CD14-positive monocyte (primary cell): ENCODE results near the gene TMEM151B. TPM values are rescaled to one million over a fixed set of nuclear protein-coding genes. Genes with fewer than 3 reads are reported as not detected.
A peak's percentile ranks its signal among the peaks of the same experiment; 100 is the strongest.
"Not testable (repeated sequence)": the region's sequence is repeated elsewhere in the genome, so short reads cannot be mapped to it uniquely, and the experiment has no call there.

Experiments
- DNase-seq, 3 donors: peaks; one replicate each; pipeline ENCODE4 v3.0.0-alpha.2; 2011 to 2022
- H2AFZ ChIP-seq: 2 replicates; pipeline ENCODE4 v1.6.0; 2012; ENCODE audit warnings: mild to moderate bottlenecking, low read depth, low read length, inconsistent platforms; ENCODE audit not compliant: insufficient read depth, poor library complexity, severe bottlenecking
- H3K27ac ChIP-seq, 2 donors: 1 replicate in 1 of 2; 2 replicates in 1 of 2; pipeline ENCODE4 v1.5.1; 2012 to 2013; ENCODE audit warnings: low read length in 2 of 2, control low read depth in 1 of 2, inconsistent platforms in 1 of 2, low read depth in 1 of 2, mild to moderate bottlenecking in 1 of 2
- H3K27me3 ChIP-seq, 2 donors: one replicate each; pipeline versions ENCODE4 v1.6.0 to v1.6.1; 2011 to 2013; ENCODE audit warnings: low read length in 2 of 2; ENCODE audit not compliant: control insufficient read depth in 2 of 2, insufficient read depth in 2 of 2
- H3K36me3 ChIP-seq, 2 donors: replicated peaks in 1 of 2; 1 replicate in 1 of 2; 2 replicates in 1 of 2; pipeline versions ENCODE4 v1.5.1 to v1.6.1; 2012 to 2013; ENCODE audit warnings: low read length in 2 of 2, control low read depth in 1 of 2, inconsistent platforms in 1 of 2, mild to moderate bottlenecking in 1 of 2; ENCODE audit not compliant: insufficient read depth in 2 of 2, control insufficient read depth in 1 of 2
- H3K4me1 ChIP-seq, 2 donors: 1 replicate in 1 of 2; 2 replicates in 1 of 2; pipeline versions ENCODE4 v1.5.1 to v1.6.1; 2012 to 2013; ENCODE audit warnings: low read length in 2 of 2, control low read depth in 1 of 2, inconsistent platforms in 1 of 2, mild to moderate bottlenecking in 1 of 2, moderate library complexity in 1 of 2; ENCODE audit not compliant: insufficient read depth in 2 of 2, control insufficient read depth in 1 of 2
- H3K4me2 ChIP-seq: replicated peaks from 2 replicates; pipeline ENCODE3; 2012; ENCODE audit warnings: low read length, moderate library complexity, mild to moderate bottlenecking; ENCODE audit not compliant: poor library complexity, severe bottlenecking; ENCODE audit errors: extremely low read depth
- H3K4me3 ChIP-seq, 3 experiments: fragments of 200-600 bp in 1 of 3; sonication (generic) in 1 of 3; replicated peaks in 1 of 3; 1 replicate in 2 of 3; 2 replicates in 1 of 3; pipeline ENCODE4 v1.5.1; 2011 to 2013; ENCODE audit warnings: low read length in 3 of 3, mild to moderate bottlenecking in 3 of 3, control low read depth in 2 of 3, low read depth in 2 of 3, inconsistent platforms in 1 of 3, moderate library complexity in 1 of 3
- H3K79me2 ChIP-seq: 2 replicates; pipeline ENCODE4 v1.6.0; 2012; ENCODE audit warnings: mild to moderate bottlenecking, control low read depth, inconsistent platforms, low read length, moderate library complexity; ENCODE audit not compliant: insufficient read depth
- H3K9ac ChIP-seq: 2 replicates; pipeline ENCODE4 v1.6.0; 2017; ENCODE audit warnings: low read length, mild to moderate bottlenecking; ENCODE audit not compliant: insufficient read depth, poor library complexity, severe bottlenecking
- H3K9me3 ChIP-seq, 2 donors: replicated peaks in 1 of 2; 1 replicate in 1 of 2; 2 replicates in 1 of 2; pipeline versions ENCODE4 v1.5.1 to v1.6.1; 2012 to 2013; ENCODE audit warnings: low read length in 2 of 2, control low read depth in 1 of 2; ENCODE audit not compliant: control insufficient read depth in 1 of 2, insufficient read depth in 1 of 2
- H4K20me1 ChIP-seq: 2 replicates; pipeline ENCODE4 v1.6.0; 2012; ENCODE audit warnings: mild to moderate bottlenecking, low read length, control low read depth, moderate library complexity; ENCODE audit not compliant: insufficient read depth
- H3K27ac Mint-ChIP-seq, 7 donors: one replicate each; pipeline ENCODE4 v1.8.0; 2020; ENCODE audit warnings: mild to moderate bottlenecking in 7 of 7, mixed read lengths in 7 of 7, moderate library complexity in 6 of 7, inconsistent platforms in 2 of 7
- H3K27me3 Mint-ChIP-seq, 3 donors: one replicate each; pipeline ENCODE4 v1.8.0; 2021 to 2022; ENCODE audit warnings: low read depth in 3 of 3, mild to moderate bottlenecking in 3 of 3, mixed read lengths in 3 of 3, moderate library complexity in 3 of 3, inconsistent platforms in 1 of 3
- H3K36me3 Mint-ChIP-seq, 2 donors: one replicate each; pipeline ENCODE4 v1.8.0; 2020; ENCODE audit warnings: mixed read lengths in 2 of 2, inconsistent platforms in 1 of 2, mild to moderate bottlenecking in 1 of 2
- H3K4me1 Mint-ChIP-seq: one replicate; pipeline ENCODE4 v1.8.0; 2020; ENCODE audit warnings: mild to moderate bottlenecking, mixed read lengths
- H3K4me3 Mint-ChIP-seq, 2 donors: one replicate each; pipeline ENCODE4 v1.8.0; 2020; ENCODE audit warnings: mild to moderate bottlenecking in 2 of 2, mixed read lengths in 2 of 2, moderate library complexity in 1 of 2
- H3K9me3 Mint-ChIP-seq, 7 donors: one replicate each; pipeline ENCODE4 v1.8.0; 2020 to 2022; ENCODE audit warnings: mixed read lengths in 7 of 7, mild to moderate bottlenecking in 6 of 7, moderate library complexity in 6 of 7, inconsistent platforms in 2 of 7
- CTCF ChIP-seq: fragments of 200-600 bp; IDR thresholded peaks from one replicate; pipeline ENCODE4 v1.8.0; 2022; ENCODE audit warnings: antibody characterized with exemption, mild to moderate bottlenecking
- WGBS: methylation state at CpG from one replicate; pipeline ENCODE4 v1.1.5; 2013; ENCODE audit warnings: missing lambda C conversion rate; ENCODE audit not compliant: insufficient coverage; 5-methylcytosine and 5-hydroxymethylcytosine counted together
- intact Hi-C, 2 donors: fragments of 100-400 bp; cut with micrococcal nuclease; formaldehyde crosslinking; loops; one replicate each; pipeline versions ENCODE4 v1.15.0 to v1.15.1; 2023
- polyA plus RNA-seq, 3 donors: library from polyadenylated mRNA; depleted of rRNA in 1 of 3; unstranded in 2 of 3; stranded (reverse) in 1 of 3; fragments of 300-500 nt in 2 of 3; fragments of >200 nt in 1 of 3; fragmentation: Illumina TruSeq in 2 of 3; gene quantifications; 1 replicate in 2 of 3; 2 replicates in 1 of 3; pipeline ENCODE4 v1.2.3, GENCODE V29; 2012 to 2021

Gene TMEM151B
- polyA plus RNA-seq, 3 donors, result not detected

- WGBS, result 100% methylated on average over 3 of the region's 3 CpGs
- peaks cover 0 to 2% of the 10 kb centered on the region in 2 donors for H3K27me3 ChIP-seq
- H3K4me3 ChIP-seq, result no peak overlapping the region
- H3K4me1 ChIP-seq, result peaks cover 12 to 15% of the 10 kb centered on the region in 2 donors
- H3K4me2 ChIP-seq, result no peak overlapping the region
- peaks cover 25% of the 10 kb centered on the region for H3K4me1 Mint-ChIP-seq
- H3K36me3 Mint-ChIP-seq, result peaks cover 44 to 45% of the 10 kb centered on the region in 2 donors
- H3K79me2 ChIP-seq, result peaks cover 14% of the 10 kb centered on the region
- no peak for TF ChIP-seq CTCF
- peaks cover 37 to 48% of the 10 kb centered on the region in 2 donors for H3K36me3 ChIP-seq
- intact Hi-C loops, result loop anchor here (5.0 kb wide), 1 partner anchor 44 kb away; the partner anchor contains the start of gene NFKBIE (in 2 of the 2)
- H3K9me3 ChIP-seq, result no peaks in the 10 kb centered on the region
- H2AFZ ChIP-seq, result no peak overlapping the region
- peak overlapping the region in 4 of 7 donors; percentile 12 to 88 (median 18) for H3K27ac Mint-ChIP-seq
- H3K9ac ChIP-seq, result no peak overlapping the region
- H4K20me1 ChIP-seq, result no peaks in the 10 kb centered on the region
- H3K4me3 Mint-ChIP-seq, result no peak overlapping the region
- no peak for DNase-seq
- H3K27ac ChIP-seq, result peak overlapping the region in 1 of 2 donors; percentile 28
- peaks cover 0 to 4% (median 0%) of the 10 kb centered on the region in 3 donors for H3K27me3 Mint-ChIP-seq
- H3K9me3 Mint-ChIP-seq, result peaks cover 0 to 3% (median 0%) of the 10 kb centered on the region in 7 donors
Observed at GRCh38 chr6:44311767-44312166, 41.5 kb downstream of the TMEM151B start.

- 3% methylated on average over 51 of the region's 52 CpGs for WGBS
- Histone ChIP-seq H3K9me3 (no peaks in the 10 kb centered on the region), H3K4me2 (peak within 1 kb of the TSS; percentile 75), H2AFZ (peak within 1 kb of the TSS; percentile 96), H3K36me3 (peaks cover 25 to 35% of the 10 kb centered on the region in 2 donors), H3K27me3 (peaks cover 0 to 2% of the 10 kb centered on the region in 2 donors), H3K4me1 (peaks cover 12 to 15% of the 10 kb centered on the region in 2 donors), H3K4me3 (peak within 1 kb of the TSS; percentile 50 to 86 (median 83)), H3K9ac (peak within 1 kb of the TSS; percentile 81), H3K27ac (peak within 1 kb of the TSS in 1 of 2 donors; percentile 84), H4K20me1 (no peaks in the 10 kb centered on the region), H3K79me2 (peaks cover 14% of the 10 kb centered on the region)
- H3K4me1 Mint-ChIP-seq, result peaks cover 25% of the 10 kb centered on the region
- peaks cover 0 to 9% (median 3%) of the 10 kb centered on the region in 3 donors for H3K27me3 Mint-ChIP-seq
- H3K9me3 Mint-ChIP-seq, result peaks cover 0 to 3% (median 0%) of the 10 kb centered on the region in 7 donors
- intact Hi-C loops, result loop anchor here (5.0 kb wide), 1 partner anchor 46 kb away; the partner anchor contains the start of gene NFKBIE (in 2 of the 2)
- peak within 1 kb of the TSS; percentile 93 to 97 for H3K4me3 Mint-ChIP-seq
- H3K36me3 Mint-ChIP-seq, result peaks cover 31 to 32% of the 10 kb centered on the region in 2 donors
- DNase-seq, result peak; percentile 84 to 86 (median 85)
- peak; percentile 99 for TF ChIP-seq CTCF
- H3K27ac Mint-ChIP-seq, result peak within 1 kb of the TSS; percentile 87 to 95 (median 88)
Observed at GRCh38 chr6:44312901-44313788, 42.9 kb downstream of the TMEM151B start, which contains the start of gene AARS2. Gene AARS2 (minus strand): TSS chr6:44313347. CDS start chr6:44313323, 24 bp downstream.

- intact Hi-C loops, result loop anchor here (5.0 kb wide), 1 partner anchor 47 kb away; the partner anchor contains the start of gene NFKBIE (in 2 of the 2)
- WGBS, result 100% methylated on average over 2 of the region's 8 CpGs
Observed at GRCh38 chr6:44314657-44315056, 44.4 kb downstream of the TMEM151B start.

More at GRCh38 chr6:44314657-44315056, 44.4 kb downstream of the TMEM151B start:
- Histone ChIP-seq H3K79me2 (peaks cover 14% of the 10 kb centered on the region), H3K4me1 (peaks cover 12 to 15% of the 10 kb centered on the region in 2 donors), H3K36me3 (peaks cover 17 to 21% of the 10 kb centered on the region in 2 donors)
- not testable (repeated sequence) for H2AFZ ChIP-seq, H3K4me2 ChIP-seq, H4K20me1 ChIP-seq, H3K4me3 Mint-ChIP-seq, DNase-seq, H3K27ac ChIP-seq, H3K27me3 ChIP-seq, H3K4me3 ChIP-seq, H3K9ac ChIP-seq, H3K9me3 Mint-ChIP-seq, H3K9me3 ChIP-seq, H3K27ac Mint-ChIP-seq
- H3K27me3 Mint-ChIP-seq, result peaks cover 4 to 17% (median 12%) of the 10 kb centered on the region in 3 donors
- H3K36me3 Mint-ChIP-seq, result peaks cover 17 to 19% of the 10 kb centered on the region in 2 donors
- peaks cover 25% of the 10 kb centered on the region for H3K4me1 Mint-ChIP-seq
